H7 (cell line): ENCODE data around the gene LGALS7B. TPM values are rescaled to one million over a fixed set of nuclear protein-coding genes. Genes with fewer than 3 reads are reported as not detected.
"Not testable (repeated sequence)": the region's sequence is repeated elsewhere in the genome, so short reads cannot be mapped to it uniquely, and the experiment has no call there.

Experiments
- DNase-seq: peaks from one replicate; pipeline ENCODE4 v3.0.0; 2012
- H3K27me3 ChIP-seq: 2 replicates; pipeline ENCODE4 v1.6.0; 2011; ENCODE audit warnings: mild to moderate bottlenecking, low read length; ENCODE audit not compliant: control insufficient read depth, insufficient read depth
- H3K36me3 ChIP-seq: replicated peaks from 2 replicates; pipeline ENCODE4 v1.5.1; 2011; ENCODE audit warnings: low read length; ENCODE audit not compliant: control insufficient read depth, insufficient read depth
- H3K4me3 ChIP-seq: 2 replicates; pipeline ENCODE4 v1.5.1; 2011; ENCODE audit warnings: low read depth, mild to moderate bottlenecking, control low read depth, low read length, moderate library complexity; ENCODE audit not compliant: insufficient read depth
- total RNA-seq: library from RNA; depleted of rRNA; stranded (reverse); fragments of >200 nt; shearing (Covaris generic); gene quantifications from 2 replicates; pipeline ENCODE4 v1.2.3, GENCODE V29; 2014

The LGALS7B gene
- total RNA-seq, 1 experiment from 2014 or later, result not detected

GRCh38 chr19:38781058-38781457 lies 7.9 kb upstream of the LGALS7B start:
- DNase-seq, result no peak
- H3K36me3 ChIP-seq, result no peaks in the 10 kb centered on the region
- no peaks in the 10 kb centered on the region for H3K27me3 ChIP-seq
- H3K4me3 ChIP-seq, result no peak overlapping the region

GRCh38 chr19:38782212-38782611 lies 6.8 kb upstream of the LGALS7B start:
- H3K27me3 ChIP-seq, DNase-seq, H3K36me3 ChIP-seq, H3K4me3 ChIP-seq: not testable (repeated sequence)

GRCh38 chr19:38784224-38784623 lies 4.8 kb upstream of the LGALS7B start:
- Histone ChIP-seq H3K4me3 (no peak overlapping the region), H3K36me3 (no peaks in the 10 kb centered on the region), H3K27me3 (peaks cover 2% of the 10 kb centered on the region; the same call in 1 of the 2 replicates)
- no peak for DNase-seq

GRCh38 chr19:38785187-38785699 lies 3.8 kb upstream of the LGALS7B start:
- no peak for DNase-seq
- Histone ChIP-seq H3K27me3 (peaks cover 2% of the 10 kb centered on the region; the same call in 1 of the 2 replicates), H3K36me3 (no peaks in the 10 kb centered on the region), H3K4me3 (no peak overlapping the region)

- H3K36me3 ChIP-seq, H3K4me3 ChIP-seq, DNase-seq, H3K27me3 ChIP-seq: not testable (repeated sequence)
These were observed 2.9 kb upstream of the LGALS7B start for GRCh38 chr19:38786061-38786460.

- Histone ChIP-seq H3K27me3 (peaks cover 2% of the 10 kb centered on the region; the same call in 1 of the 2 replicates), H3K36me3 (no peaks in the 10 kb centered on the region), H3K4me3 (no peak overlapping the region)
- no peak for DNase-seq
These were observed 2.3 kb upstream of the LGALS7B start for GRCh38 chr19:38786572-38787265.

GRCh38 chr19:38790507-38791403 lies 1.8 kb downstream of the LGALS7B start:
- not testable (repeated sequence) for H3K36me3 ChIP-seq, H3K4me3 ChIP-seq, H3K27me3 ChIP-seq, DNase-seq

- DNase-seq, H3K36me3 ChIP-seq, H3K4me3 ChIP-seq, H3K27me3 ChIP-seq: not testable (repeated sequence)
These were observed 2.6 kb downstream of the LGALS7B start for GRCh38 chr19:38791451-38792064.

- no peaks in the 10 kb centered on the region for H3K36me3 ChIP-seq
- H3K4me3 ChIP-seq, result no peak overlapping the region
- H3K27me3 ChIP-seq, result peaks cover 2% of the 10 kb centered on the region; the same call in 1 of the 2 replicates
- peak; percentile 61 for DNase-seq
These were observed 3.5 kb downstream of the LGALS7B start for GRCh38 chr19:38792250-38793111.

- DNase-seq, result peak; percentile 15
- no peaks in the 10 kb centered on the region for H3K36me3 ChIP-seq
- peaks cover 2% of the 10 kb centered on the region; the same call in 1 of the 2 replicates for H3K27me3 ChIP-seq
- no peak overlapping the region for H3K4me3 ChIP-seq
These were observed 4.2 kb downstream of the LGALS7B start for GRCh38 chr19:38793177-38793576.

- Histone ChIP-seq H3K4me3 (no peak overlapping the region), H3K36me3 (no peaks in the 10 kb centered on the region), H3K27me3 (no peaks in the 10 kb centered on the region)
- DNase-seq, result no peak
These were observed 4.7 kb downstream of the LGALS7B start for GRCh38 chr19:38793671-38794070.

- H3K4me3 ChIP-seq, result no peak overlapping the region
- no peaks in the 10 kb centered on the region for H3K27me3 ChIP-seq
- no peak for DNase-seq
- H3K36me3 ChIP-seq, result no peaks in the 10 kb centered on the region
These were observed 6.5 kb downstream of the LGALS7B start for GRCh38 chr19:38795549-38795948.

GRCh38 chr19:38796154-38796553 lies 7.2 kb downstream of the LGALS7B start:
- DNase-seq, result no peak
- no peaks in the 10 kb centered on the region for H3K36me3 ChIP-seq
- no peaks in the 10 kb centered on the region for H3K27me3 ChIP-seq
- no peak overlapping the region for H3K4me3 ChIP-seq

GRCh38 chr19:38797781-38798180 lies 8.8 kb downstream of the LGALS7B start:
- not testable (repeated sequence) for DNase-seq, H3K4me3 ChIP-seq, H3K27me3 ChIP-seq, H3K36me3 ChIP-seq
